WTC11 (cell line): Measurements from ENCODE around the gene FOXK1. TPM values are rescaled to one million over a fixed set of nuclear protein-coding genes. Genes with fewer than 3 reads are reported as not detected.

Experiments
- ATAC-seq: fragments of 200-7000 bp; cut with Tn5 transposase; 2 replicates; pipeline ENCODE4 v1.10.0; 2021; ENCODE audit warnings: mild to moderate bottlenecking, moderate library complexity
- CTCF ChIA-PET: fragments of 300-600 bp; sonication (Branson Sonifier 250); formaldehyde crosslinking; loops from one replicate; lab custom pipeline; 2021; ENCODE audit warnings: antibody characterized with exemption; lab: Charles Lee
- POLR2A ChIA-PET: fragments of 350-600 bp; sonication (Branson Sonifier 250); formaldehyde crosslinking; loops from one replicate; lab custom pipeline; 2021; ENCODE audit warnings: antibody characterized with exemption; lab: Charles Lee
- DNase-seq: peaks from one replicate; pipeline ENCODE4 v3.0.0; 2021; ENCODE audit warnings: low spot score
- H3K27ac Mint-ChIP-seq: 2 replicates; pipeline ENCODE4 v1.8.0; 2021; ENCODE audit warnings: mixed read lengths
- H3K27me3 Mint-ChIP-seq: 2 replicates; pipeline ENCODE4 v1.8.0; 2021; ENCODE audit warnings: low read depth, mild to moderate bottlenecking, moderate library complexity, mixed read lengths
- H3K36me3 Mint-ChIP-seq: 2 replicates; pipeline ENCODE4 v1.8.0; 2021; ENCODE audit warnings: mixed read lengths
- H3K4me1 Mint-ChIP-seq: 2 replicates; pipeline ENCODE4 v1.8.0; 2022; ENCODE audit warnings: mixed read lengths
- H3K4me3 Mint-ChIP-seq: 2 replicates; pipeline ENCODE4 v1.8.0; 2021; ENCODE audit warnings: mild to moderate bottlenecking, moderate library complexity, mixed read lengths
- H3K9me3 Mint-ChIP-seq: 2 replicates; pipeline ENCODE4 v1.8.0; 2021; ENCODE audit warnings: mixed read lengths
- ARID4B ChIP-seq: sonication (generic); formaldehyde crosslinking; IDR thresholded peaks from 2 replicates; pipeline ENCODE4 v1.8.0; 2023; ENCODE audit warnings: missing genetic modification reagents, mild to moderate bottlenecking, borderline replicate concordance
- FOXK1 ChIP-seq: sonication (generic); formaldehyde crosslinking; IDR thresholded peaks from 2 replicates; pipeline ENCODE4 v1.8.0; 2022; ENCODE audit warnings: mild to moderate bottlenecking, moderate library complexity, missing genetic modification reagents
- IRF2 ChIP-seq: sonication (generic); formaldehyde crosslinking; IDR thresholded peaks from 2 replicates; pipeline ENCODE4 v1.8.0; 2022; ENCODE audit warnings: low read depth, missing genetic modification reagents, borderline replicate concordance
- MXD4 ChIP-seq: fragments of 250-450 bp; sonication (Bioruptor Pico); IDR thresholded peaks from 2 replicates; pipeline ENCODE4 v1.8.0; 2021; ENCODE audit warnings: mild to moderate bottlenecking, moderate library complexity, borderline replicate concordance
- NFATC4 ChIP-seq: fragments of 250-450 bp; sonication (Bioruptor Pico); IDR thresholded peaks from 2 replicates; pipeline ENCODE4 v1.9.0; 2021; ENCODE audit warnings: mild to moderate bottlenecking
- PRRX2 ChIP-seq: fragments of 250-450 bp; sonication (Bioruptor Pico); IDR thresholded peaks from 2 replicates; pipeline ENCODE4 v1.8.0; 2021; ENCODE audit warnings: mild to moderate bottlenecking
- ZNF121 ChIP-seq: sonication (generic); formaldehyde crosslinking; IDR thresholded peaks from 2 replicates; pipeline ENCODE4 v1.8.0; 2023; ENCODE audit warnings: missing genetic modification reagents
- ZNF232 ChIP-seq: sonication (generic); formaldehyde crosslinking; IDR thresholded peaks from 2 replicates; pipeline ENCODE4 v1.8.0; 2022; ENCODE audit warnings: mild to moderate bottlenecking, missing genetic modification reagents
- ZNF263 ChIP-seq: sonication (generic); formaldehyde crosslinking; IDR thresholded peaks from 2 replicates; pipeline ENCODE4 v1.8.1; 2022; ENCODE audit warnings: low read depth, mild to moderate bottlenecking, moderate library complexity, missing genetic modification reagents
- ZNF396 ChIP-seq: fragments of 250-450 bp; sonication (Bioruptor Pico); IDR thresholded peaks from 2 replicates; pipeline ENCODE4 v1.8.0; 2021; ENCODE audit warnings: mild to moderate bottlenecking, moderate library complexity, borderline replicate concordance
- ZNF423 ChIP-seq: fragments of 250-450 bp; sonication (Bioruptor Pico); IDR thresholded peaks from 2 replicates; pipeline ENCODE4 v2.1.2; 2022; ENCODE audit warnings: mild to moderate bottlenecking, moderate library complexity
- ZNF532 ChIP-seq: fragments of 250-450 bp; sonication (Bioruptor Pico); IDR thresholded peaks from 2 replicates; pipeline ENCODE4 v1.9.0; 2021; ENCODE audit warnings: mild to moderate bottlenecking, borderline replicate concordance
- total RNA-seq: library from RNA; stranded (reverse); gene quantifications from 3 replicates; pipeline ENCODE4 v1.2.3, GENCODE V29; 2021
- TF ChIP-seq, protein P1 (sequence below): fragments of 250-450 bp; sonication (Bioruptor Pico); IDR thresholded peaks from 2 replicates; pipeline ENCODE4 v1.9.0; 2021; ENCODE audit warnings: mild to moderate bottlenecking
- TF ChIP-seq, protein P2 (sequence below): fragments of 250-450 bp; sonication (Bioruptor Pico); IDR thresholded peaks from 2 replicates; pipeline ENCODE4 v2.1.2; 2022; ENCODE audit warnings: mild to moderate bottlenecking, moderate library complexity
- TF ChIP-seq, protein P3 (sequence below): sonication (generic); formaldehyde crosslinking; IDR thresholded peaks from 2 replicates; pipeline ENCODE4 v1.8.0; 2022; ENCODE audit warnings: mild to moderate bottlenecking, missing genetic modification reagents

FOXK1 gene
- total RNA-seq, 1 experiment from 2014 or later: 21.9 TPM

- no peak for TF ChIP-seq ARID4B
- TF ChIP-seq ZNF532 (CRISPR knock-in tag): no peak
Observed at GRCh38 chr7:4683043-4683883, 1.2 kb downstream of the FOXK1 start (continued).

DNA sequence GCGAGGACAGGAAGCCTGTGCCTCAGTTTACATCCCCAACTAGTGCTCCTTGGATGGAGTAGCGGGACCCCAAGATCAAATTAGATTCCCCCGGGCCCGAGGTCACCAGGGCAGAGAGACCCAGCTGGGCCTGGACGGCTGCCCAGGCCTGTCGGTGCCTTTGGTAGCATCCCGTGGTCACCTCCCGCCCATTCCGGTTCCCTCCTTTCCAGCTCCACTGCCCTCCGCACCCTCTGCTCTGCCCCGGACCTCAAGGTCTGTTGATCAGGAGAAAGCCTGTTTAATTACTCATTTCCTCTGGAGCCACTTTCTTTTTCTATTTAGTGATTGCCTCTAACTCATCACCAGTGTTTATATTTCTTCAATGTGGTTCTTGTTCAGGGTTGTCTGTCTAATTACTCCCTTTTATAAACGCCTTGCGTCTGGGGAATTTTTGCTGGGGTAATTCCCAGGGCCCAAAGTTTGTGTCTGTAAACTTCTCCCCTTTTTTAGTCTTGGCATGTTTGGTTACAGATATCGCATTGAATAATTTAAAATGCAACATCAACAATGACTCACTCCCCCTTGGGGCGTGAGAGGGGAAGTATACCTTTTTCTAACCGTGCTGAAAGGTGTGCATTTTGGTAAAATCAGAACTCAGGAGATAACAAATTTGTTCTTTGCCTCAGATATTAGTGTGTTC lies 1.9 kb downstream of the FOXK1 start:
- Mint-ChIP-seq H3K4me1 (peaks cover 13% of the 10 kb centered on the region), H3K27ac (no peak overlapping the region), H3K36me3 (no peaks in the 10 kb centered on the region), H3K9me3 (peaks cover 3% of the 10 kb centered on the region), H3K27me3 (peaks cover 28% of the 10 kb centered on the region), H3K4me3 (peak overlapping the region; percentile 73)
- ChIA-PET CTCF (interaction anchor here (1.3 kb wide), 1 partner anchor 22 kb away, joined by 3 read pairs; no protein-coding TSS in a partner anchor), POLR2A (no interaction called here)
- TF ChIP-seq IRF2 (CRISPR knock-in tag) (no peak), ZNF423 (CRISPR knock-in tag) (no peak)
- no peak for DNase-seq
- no peak for ATAC-seq

GRCh38 chr7:4684846-4685245 lies 2.8 kb downstream of the FOXK1 start:
- no peak for DNase-seq
- Mint-ChIP-seq H3K4me1 (peaks cover 18% of the 10 kb centered on the region), H3K27ac (no peak overlapping the region), H3K4me3 (peak overlapping the region; percentile 73), H3K9me3 (peaks cover 3% of the 10 kb centered on the region), H3K27me3 (peaks cover 20% of the 10 kb centered on the region), H3K36me3 (no peaks in the 10 kb centered on the region)
- CTCF ChIA-PET: no interaction called here
- no peak for ATAC-seq
- POLR2A ChIA-PET: interaction anchor here (0.5 to 0.6 kb wide), 2 partner anchors 45 to 79 kb away, joined by 3 to 4 read pairs; no protein-coding TSS in a partner anchor
- TF ChIP-seq MXD4 (CRISPR knock-in tag): no peak
- TF ChIP-seq, protein P1, sequence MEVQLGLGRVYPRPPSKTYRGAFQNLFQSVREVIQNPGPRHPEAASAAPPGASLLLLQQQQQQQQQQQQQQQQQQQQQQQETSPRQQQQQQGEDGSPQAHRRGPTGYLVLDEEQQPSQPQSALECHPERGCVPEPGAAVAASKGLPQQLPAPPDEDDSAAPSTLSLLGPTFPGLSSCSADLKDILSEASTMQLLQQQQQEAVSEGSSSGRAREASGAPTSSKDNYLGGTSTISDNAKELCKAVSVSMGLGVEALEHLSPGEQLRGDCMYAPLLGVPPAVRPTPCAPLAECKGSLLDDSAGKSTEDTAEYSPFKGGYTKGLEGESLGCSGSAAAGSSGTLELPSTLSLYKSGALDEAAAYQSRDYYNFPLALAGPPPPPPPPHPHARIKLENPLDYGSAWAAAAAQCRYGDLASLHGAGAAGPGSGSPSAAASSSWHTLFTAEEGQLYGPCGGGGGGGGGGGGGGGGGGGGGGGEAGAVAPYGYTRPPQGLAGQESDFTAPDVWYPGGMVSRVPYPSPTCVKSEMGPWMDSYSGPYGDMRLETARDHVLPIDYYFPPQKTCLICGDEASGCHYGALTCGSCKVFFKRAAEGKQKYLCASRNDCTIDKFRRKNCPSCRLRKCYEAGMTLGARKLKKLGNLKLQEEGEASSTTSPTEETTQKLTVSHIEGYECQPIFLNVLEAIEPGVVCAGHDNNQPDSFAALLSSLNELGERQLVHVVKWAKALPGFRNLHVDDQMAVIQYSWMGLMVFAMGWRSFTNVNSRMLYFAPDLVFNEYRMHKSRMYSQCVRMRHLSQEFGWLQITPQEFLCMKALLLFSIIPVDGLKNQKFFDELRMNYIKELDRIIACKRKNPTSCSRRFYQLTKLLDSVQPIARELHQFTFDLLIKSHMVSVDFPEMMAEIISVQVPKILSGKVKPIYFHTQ (CRISPR knock-in tag): no peak
- TF ChIP-seq NFATC4: no peak
- no peak for TF ChIP-seq FOXK1 (CRISPR knock-in tag)
- no peak for TF ChIP-seq ZNF263 (CRISPR knock-in tag)
- no peak for TF ChIP-seq ZNF232
- TF ChIP-seq PRRX2 (CRISPR knock-in tag): no peak
- TF ChIP-seq, protein P2, sequence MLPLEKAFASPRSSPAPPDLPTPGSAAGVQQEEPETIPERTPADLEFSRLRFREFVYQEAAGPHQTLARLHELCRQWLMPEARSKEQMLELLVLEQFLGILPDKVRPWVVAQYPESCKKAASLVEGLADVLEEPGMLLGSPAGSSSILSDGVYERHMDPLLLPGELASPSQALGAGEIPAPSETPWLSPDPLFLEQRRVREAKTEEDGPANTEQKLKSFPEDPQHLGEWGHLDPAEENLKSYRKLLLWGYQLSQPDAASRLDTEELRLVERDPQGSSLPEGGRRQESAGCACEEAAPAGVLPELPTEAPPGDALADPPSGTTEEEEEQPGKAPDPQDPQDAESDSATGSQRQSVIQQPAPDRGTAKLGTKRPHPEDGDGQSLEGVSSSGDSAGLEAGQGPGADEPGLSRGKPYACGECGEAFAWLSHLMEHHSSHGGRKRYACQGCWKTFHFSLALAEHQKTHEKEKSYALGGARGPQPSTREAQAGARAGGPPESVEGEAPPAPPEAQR: no peak
- no peak for TF ChIP-seq ZNF396 (CRISPR knock-in tag)
- TF ChIP-seq ZNF121 (CRISPR knock-in tag): no peak
- TF ChIP-seq, protein P3, sequence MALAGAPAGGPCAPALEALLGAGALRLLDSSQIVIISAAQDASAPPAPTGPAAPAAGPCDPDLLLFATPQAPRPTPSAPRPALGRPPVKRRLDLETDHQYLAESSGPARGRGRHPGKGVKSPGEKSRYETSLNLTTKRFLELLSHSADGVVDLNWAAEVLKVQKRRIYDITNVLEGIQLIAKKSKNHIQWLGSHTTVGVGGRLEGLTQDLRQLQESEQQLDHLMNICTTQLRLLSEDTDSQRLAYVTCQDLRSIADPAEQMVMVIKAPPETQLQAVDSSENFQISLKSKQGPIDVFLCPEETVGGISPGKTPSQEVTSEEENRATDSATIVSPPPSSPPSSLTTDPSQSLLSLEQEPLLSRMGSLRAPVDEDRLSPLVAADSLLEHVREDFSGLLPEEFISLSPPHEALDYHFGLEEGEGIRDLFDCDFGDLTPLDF: no peak
